GM23338 (cell line): ENCODE data around the gene CDCA7. TPM values are rescaled to one million over a fixed set of nuclear protein-coding genes. Genes with fewer than 3 reads are reported as not detected.

ENCODE experiments used
- ATAC-seq: fragments of 200-7000 bp; cut with Tn5 transposase; 3 replicates; pipeline ENCODE4 v1.9.1; 2020
- DNase-seq: peaks from one replicate; pipeline ENCODE4 v3.0.0-alpha.2; 2015; ENCODE audit warnings: low spot score
- H2AFZ ChIP-seq: fragments of 200-600 bp; sonication (generic); 2 replicates; pipeline ENCODE4 v1.8.0; 2016; ENCODE audit warnings: antibody characterized with exemption, mild to moderate bottlenecking, moderate library complexity
- H3F3A ChIP-seq: fragments of 200-600 bp; sonication (generic); replicated peaks from 2 replicates; pipeline ENCODE4 v1.8.0; 2017; ENCODE audit warnings: antibody characterized with exemption, mixed run types, low read depth
- H3K27ac ChIP-seq: fragments of 200-600 bp; sonication (generic); 2 replicates; pipeline ENCODE4 v1.6.1; 2016; ENCODE audit warnings: low read depth
- H3K27me3 ChIP-seq: fragments of 200-600 bp; sonication (generic); 2 replicates; pipeline ENCODE4 v1.8.0; 2016; ENCODE audit warnings: mild to moderate bottlenecking, mixed run types, moderate library complexity; ENCODE audit not compliant: insufficient read depth
- H3K36me3 ChIP-seq: fragments of 200-600 bp; sonication (generic); 2 replicates; pipeline ENCODE4 v1.8.0; 2016; ENCODE audit warnings: mild to moderate bottlenecking; ENCODE audit not compliant: insufficient read depth
- H3K4me1 ChIP-seq: fragments of 200-600 bp; sonication (generic); 2 replicates; pipeline ENCODE4 v1.8.0; 2016; ENCODE audit warnings: mild to moderate bottlenecking, moderate library complexity; ENCODE audit not compliant: insufficient read depth
- H3K4me2 ChIP-seq: fragments of 200-600 bp; sonication (generic); 2 replicates; pipeline ENCODE4 v1.7.1; 2017; ENCODE audit warnings: mixed run types
- H3K4me3 ChIP-seq: fragments of 200-600 bp; sonication (generic); 2 replicates; pipeline ENCODE4 v1.6.1; 2016; ENCODE audit warnings: mixed run types
- H3K79me2 ChIP-seq: fragments of 200-600 bp; sonication (generic); replicated peaks from 2 replicates; pipeline ENCODE4 v1.8.0; 2017; ENCODE audit warnings: mild to moderate bottlenecking; ENCODE audit not compliant: insufficient read depth
- H3K9me2 ChIP-seq: fragments of 200-600 bp; sonication (generic); 2 replicates; pipeline ENCODE4 v1.8.0; 2017; ENCODE audit not compliant: insufficient read depth
- H4K20me1 ChIP-seq: fragments of 200-600 bp; sonication (generic); replicated peaks from 2 replicates; pipeline ENCODE4 v1.8.0; 2017; ENCODE audit warnings: mild to moderate bottlenecking; ENCODE audit not compliant: insufficient read depth
- H3K27ac Mint-ChIP-seq: 2 replicates; pipeline ENCODE4 v1.8.0; 2020; ENCODE audit warnings: inconsistent platforms, mild to moderate bottlenecking, moderate library complexity, mixed read lengths
- H3K27me3 Mint-ChIP-seq: 3 replicates; pipeline ENCODE4 v1.8.0; 2022; ENCODE audit warnings: low read depth, mild to moderate bottlenecking, moderate library complexity, mixed read lengths, inconsistent platforms; ENCODE audit not compliant: insufficient read depth, poor library complexity
- H3K36me3 Mint-ChIP-seq: 3 replicates; pipeline ENCODE4 v1.8.0; 2021; ENCODE audit warnings: low read depth, mild to moderate bottlenecking, inconsistent platforms, moderate library complexity, mixed read lengths
- H3K4me1 Mint-ChIP-seq: 3 replicates; pipeline ENCODE4 v1.8.0; 2020; ENCODE audit warnings: mild to moderate bottlenecking, inconsistent platforms, mixed read lengths
- H3K4me3 Mint-ChIP-seq: 3 replicates; pipeline ENCODE4 v1.8.0; 2021; ENCODE audit warnings: moderate library complexity, mild to moderate bottlenecking, inconsistent platforms, mixed read lengths
- H3K9me3 Mint-ChIP-seq: 3 replicates; pipeline ENCODE4 v1.8.0; 2020; ENCODE audit warnings: moderate library complexity, mild to moderate bottlenecking, inconsistent platforms, mixed read lengths
- JUNB ChIP-seq: IDR thresholded peaks from one replicate; pipeline ENCODE4 v1.6.1; 2016; ENCODE audit warnings: antibody characterized with exemption; ENCODE audit not compliant: unreplicated experiment
- NANOG ChIP-seq: IDR thresholded peaks from 2 replicates; pipeline ENCODE4 v1.6.1; 2016; ENCODE audit warnings: antibody characterized with exemption, borderline replicate concordance
- STAT1 ChIP-seq: IDR thresholded peaks from one replicate; pipeline ENCODE4 v1.6.1; 2016; ENCODE audit warnings: antibody characterized with exemption; ENCODE audit not compliant: unreplicated experiment
- ZNF114 ChIP-seq: fragments of 250-450 bp; sonication (Bioruptor Pico); IDR thresholded peaks from 2 replicates; pipeline ENCODE4 v1.5.0; 2020; ENCODE audit warnings: mild to moderate bottlenecking, moderate library complexity
- ZNF331 ChIP-seq: fragments of 250-450 bp; sonication (Bioruptor Pico); IDR thresholded peaks from 2 replicates; pipeline ENCODE4 v1.5.0; 2020; ENCODE audit warnings: low read depth, mild to moderate bottlenecking, moderate library complexity
- polyA plus RNA-seq: library from polyadenylated mRNA; unstranded; fragments of >200 nt; fragmentation: Nextera tagmentation; extraction: Ambion mirVana; gene quantifications from 2 replicates; pipeline ENCODE4 v1.2.1, GENCODE V29; 2016
- total RNA-seq: library from RNA; depleted of rRNA; stranded (reverse); fragments of >200 nt; shearing (Covaris generic); gene quantifications from 2 replicates; pipeline ENCODE4 v1.2.3, GENCODE V29; 2014
- TF ChIP-seq, protein P1 (sequence below), 2 experiments: fragments of 200-600 bp in 1 of 2; sonication (generic) in 1 of 2; conservative IDR thresholded peaks; 2 replicates each; pipeline versions ENCODE4 v1.5.1 to v1.6.1; 2016 to 2017; ENCODE audit warnings: antibody characterized with exemption in 2 of 2, low read depth in 2 of 2, mild to moderate bottlenecking in 2 of 2, moderate library complexity in 1 of 2
- TF ChIP-seq, protein P2 (sequence below): IDR thresholded peaks from one replicate; pipeline ENCODE4 v1.6.1; 2018; ENCODE audit warnings: antibody characterized with exemption; ENCODE audit not compliant: unreplicated experiment

Gene CDCA7
- total and polyA plus RNA-seq, 2 experiments from 2014 or later = 63.7 to 95.5 TPM

DNA sequence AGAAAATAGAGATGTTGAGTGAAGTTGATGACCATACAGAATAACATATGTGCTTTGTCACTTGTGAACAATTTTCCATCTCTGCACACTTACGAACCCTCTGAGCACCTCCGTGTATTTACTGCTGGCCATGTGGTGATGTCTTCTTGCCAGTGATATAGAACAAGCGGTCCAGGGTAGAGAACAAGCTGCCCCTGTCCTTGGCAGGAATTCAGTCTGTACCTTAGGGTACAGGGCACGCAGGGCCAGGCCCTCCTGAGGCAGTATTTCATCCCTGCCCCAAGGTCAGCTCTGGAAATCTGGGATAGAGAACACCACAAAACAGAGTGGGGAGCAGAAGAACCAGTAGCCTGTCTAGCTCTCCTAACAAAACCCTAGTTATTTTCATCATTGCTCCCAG lies 44.6 kb downstream of the CDCA7 start (continued):
- no peak for TF ChIP-seq JUNB
- TF ChIP-seq, protein P1, sequence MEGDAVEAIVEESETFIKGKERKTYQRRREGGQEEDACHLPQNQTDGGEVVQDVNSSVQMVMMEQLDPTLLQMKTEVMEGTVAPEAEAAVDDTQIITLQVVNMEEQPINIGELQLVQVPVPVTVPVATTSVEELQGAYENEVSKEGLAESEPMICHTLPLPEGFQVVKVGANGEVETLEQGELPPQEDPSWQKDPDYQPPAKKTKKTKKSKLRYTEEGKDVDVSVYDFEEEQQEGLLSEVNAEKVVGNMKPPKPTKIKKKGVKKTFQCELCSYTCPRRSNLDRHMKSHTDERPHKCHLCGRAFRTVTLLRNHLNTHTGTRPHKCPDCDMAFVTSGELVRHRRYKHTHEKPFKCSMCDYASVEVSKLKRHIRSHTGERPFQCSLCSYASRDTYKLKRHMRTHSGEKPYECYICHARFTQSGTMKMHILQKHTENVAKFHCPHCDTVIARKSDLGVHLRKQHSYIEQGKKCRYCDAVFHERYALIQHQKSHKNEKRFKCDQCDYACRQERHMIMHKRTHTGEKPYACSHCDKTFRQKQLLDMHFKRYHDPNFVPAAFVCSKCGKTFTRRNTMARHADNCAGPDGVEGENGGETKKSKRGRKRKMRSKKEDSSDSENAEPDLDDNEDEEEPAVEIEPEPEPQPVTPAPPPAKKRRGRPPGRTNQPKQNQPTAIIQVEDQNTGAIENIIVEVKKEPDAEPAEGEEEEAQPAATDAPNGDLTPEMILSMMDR (conservative IDR thresholded peaks at IDR 0.05; ENCODE audit: low read depth in 2 of 2) = no peak

DNA sequence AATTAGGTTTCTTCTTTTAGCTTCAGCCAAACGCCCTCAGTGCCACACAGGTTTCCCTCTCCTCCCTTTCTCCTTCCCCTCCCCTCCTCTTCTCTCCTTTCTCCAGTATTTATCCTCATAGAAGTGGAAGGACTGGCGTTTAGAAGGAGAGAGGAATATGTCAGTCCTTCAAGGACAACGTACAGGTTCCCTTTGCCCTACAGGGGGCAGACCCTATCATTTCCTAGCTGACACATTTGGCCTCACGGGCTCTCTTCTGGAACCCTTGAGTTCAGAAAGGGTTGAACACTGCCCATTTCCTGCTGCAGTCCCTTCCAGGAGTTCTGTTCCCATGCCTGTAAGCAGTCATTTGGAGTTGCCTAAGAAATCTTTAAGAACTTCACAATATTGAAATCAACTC lies 46.1 kb downstream of the CDCA7 start:
- H3K27ac Mint-ChIP-seq = no peak overlapping the region
- DNase-seq = peak; percentile 67
- TF ChIP-seq, protein P2, sequence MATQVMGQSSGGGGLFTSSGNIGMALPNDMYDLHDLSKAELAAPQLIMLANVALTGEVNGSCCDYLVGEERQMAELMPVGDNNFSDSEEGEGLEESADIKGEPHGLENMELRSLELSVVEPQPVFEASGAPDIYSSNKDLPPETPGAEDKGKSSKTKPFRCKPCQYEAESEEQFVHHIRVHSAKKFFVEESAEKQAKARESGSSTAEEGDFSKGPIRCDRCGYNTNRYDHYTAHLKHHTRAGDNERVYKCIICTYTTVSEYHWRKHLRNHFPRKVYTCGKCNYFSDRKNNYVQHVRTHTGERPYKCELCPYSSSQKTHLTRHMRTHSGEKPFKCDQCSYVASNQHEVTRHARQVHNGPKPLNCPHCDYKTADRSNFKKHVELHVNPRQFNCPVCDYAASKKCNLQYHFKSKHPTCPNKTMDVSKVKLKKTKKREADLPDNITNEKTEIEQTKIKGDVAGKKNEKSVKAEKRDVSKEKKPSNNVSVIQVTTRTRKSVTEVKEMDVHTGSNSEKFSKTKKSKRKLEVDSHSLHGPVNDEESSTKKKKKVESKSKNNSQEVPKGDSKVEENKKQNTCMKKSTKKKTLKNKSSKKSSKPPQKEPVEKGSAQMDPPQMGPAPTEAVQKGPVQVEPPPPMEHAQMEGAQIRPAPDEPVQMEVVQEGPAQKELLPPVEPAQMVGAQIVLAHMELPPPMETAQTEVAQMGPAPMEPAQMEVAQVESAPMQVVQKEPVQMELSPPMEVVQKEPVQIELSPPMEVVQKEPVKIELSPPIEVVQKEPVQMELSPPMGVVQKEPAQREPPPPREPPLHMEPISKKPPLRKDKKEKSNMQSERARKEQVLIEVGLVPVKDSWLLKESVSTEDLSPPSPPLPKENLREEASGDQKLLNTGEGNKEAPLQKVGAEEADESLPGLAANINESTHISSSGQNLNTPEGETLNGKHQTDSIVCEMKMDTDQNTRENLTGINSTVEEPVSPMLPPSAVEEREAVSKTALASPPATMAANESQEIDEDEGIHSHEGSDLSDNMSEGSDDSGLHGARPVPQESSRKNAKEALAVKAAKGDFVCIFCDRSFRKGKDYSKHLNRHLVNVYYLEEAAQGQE = no peak
- TF ChIP-seq, protein P1 (conservative IDR thresholded peaks at IDR 0.05; ENCODE audit: low read depth in 2 of 2) = peak; percentile 61 to 62
- TF ChIP-seq ZNF331 = no peak
- no peak for TF ChIP-seq ZNF114 (CRISPR knock-in tag)
- TF ChIP-seq STAT1 = no peak
- no peak for TF ChIP-seq NANOG
- no peaks in the 10 kb centered on the region for H3K36me3 ChIP-seq
- no peaks in the 10 kb centered on the region for H3K36me3 Mint-ChIP-seq
- H3K27ac ChIP-seq = no peak overlapping the region
- peak; percentile 54 for ATAC-seq
- peak overlapping the region; percentile 84 for H3K4me2 ChIP-seq
- H3K9me2 ChIP-seq = no peaks in the 10 kb centered on the region
- H3K79me2 ChIP-seq = no peaks in the 10 kb centered on the region
- H3K27me3 Mint-ChIP-seq = peaks cover 10% of the 10 kb centered on the region
- peaks cover 8% of the 10 kb centered on the region for H3F3A ChIP-seq
- H3K4me1 Mint-ChIP-seq = peaks cover 32% of the 10 kb centered on the region
- no peaks in the 10 kb centered on the region for H3K9me3 Mint-ChIP-seq
- no peak overlapping the region for H3K4me3 Mint-ChIP-seq
- H4K20me1 ChIP-seq = no peaks in the 10 kb centered on the region
- H3K4me3 ChIP-seq = no peak overlapping the region
- no peaks in the 10 kb centered on the region; the same call in 1 of the 2 replicates for H3K27me3 ChIP-seq
- peaks cover 30% of the 10 kb centered on the region for H3K4me1 ChIP-seq
- H2AFZ ChIP-seq = peak overlapping the region; percentile 16; the same call in 1 of the 2 replicates
